ENCODE results near the gene NOX5.
"Not testable (repeated sequence)": the region's sequence is repeated elsewhere in the genome, so short reads cannot be mapped to it uniquely, and the experiment has no call there.

Gene NOX5

GRCh38 chr15:69014454-69014853 is at the start of gene NOX5:
TSS of gene NOX5 (plus strand) at chr15:69014695. CDS start at chr15:69014736, 41 bp downstream.
- no peak for DNase-seq

- no peak for DNase-seq
Measured at GRCh38 chr15:68966996-68967395, 47.5 kb upstream of the NOX5 start.

GRCh38 chr15:68967948-68968347 is 46.5 kb upstream of the NOX5 start:
- no peak for DNase-seq

- DNase-seq, result no peak
Measured at GRCh38 chr15:68969298-68969697, 45.2 kb upstream of the NOX5 start.

- DNase-seq, result no peak
Measured at GRCh38 chr15:68972201-68973065, 42.1 kb upstream of the NOX5 start.

GRCh38 chr15:68975651-68976160 is 38.8 kb upstream of the NOX5 start:
- not testable (repeated sequence) for DNase-seq

GRCh38 chr15:68977426-68977825 is 37.1 kb upstream of the NOX5 start:
- DNase-seq, result not testable (repeated sequence)

GRCh38 chr15:68979006-68979405 is 35.5 kb upstream of the NOX5 start:
- no peak for DNase-seq

GRCh38 chr15:68979816-68980215 is 34.7 kb upstream of the NOX5 start:
- DNase-seq, result no peak

- no peak for DNase-seq
Measured at GRCh38 chr15:68980786-68981185, 33.7 kb upstream of the NOX5 start.

- no peak for DNase-seq
Measured at GRCh38 chr15:68981941-68982340, 32.6 kb upstream of the NOX5 start.

- no peak for DNase-seq
Measured at GRCh38 chr15:68982976-68983563, 31.4 kb upstream of the NOX5 start.

- no peak for DNase-seq
Measured at GRCh38 chr15:68983961-68984481, 30.5 kb upstream of the NOX5 start.

- DNase-seq, result no peak
Measured at GRCh38 chr15:68984586-68984985, 29.9 kb upstream of the NOX5 start.

- DNase-seq, result no peak
Measured at GRCh38 chr15:68985361-68985891, 29.1 kb upstream of the NOX5 start.

GRCh38 chr15:68986322-68986721 is 28.2 kb upstream of the NOX5 start:
- no peak for DNase-seq

GRCh38 chr15:68987120-68987519 is 27.4 kb upstream of the NOX5 start:
- no peak for DNase-seq

- no peak for DNase-seq
Measured at GRCh38 chr15:68987676-68988075, 26.8 kb upstream of the NOX5 start.

GRCh38 chr15:68989541-68990230 is 24.8 kb upstream of the NOX5 start:
- DNase-seq, result no peak

GRCh38 chr15:68990231-68990991 is 24.1 kb upstream of the NOX5 start:
- DNase-seq, result peak; percentile 22 to 81

GRCh38 chr15:68990992-68991500 is 23.4 kb upstream of the NOX5 start:
- no peak for DNase-seq

GRCh38 chr15:68991723-68992122 is 22.8 kb upstream of the NOX5 start:
- DNase-seq, result peak; percentile 45 to 57
